ENCODE measurements around the gene CLTC. TPM values are rescaled to one million over a fixed set of nuclear protein-coding genes. Genes with fewer than 3 reads are reported as not detected.

The CLTC gene
- total RNA-seq, 1 experiment from 2014 or later, result 254 TPM

DNA sequence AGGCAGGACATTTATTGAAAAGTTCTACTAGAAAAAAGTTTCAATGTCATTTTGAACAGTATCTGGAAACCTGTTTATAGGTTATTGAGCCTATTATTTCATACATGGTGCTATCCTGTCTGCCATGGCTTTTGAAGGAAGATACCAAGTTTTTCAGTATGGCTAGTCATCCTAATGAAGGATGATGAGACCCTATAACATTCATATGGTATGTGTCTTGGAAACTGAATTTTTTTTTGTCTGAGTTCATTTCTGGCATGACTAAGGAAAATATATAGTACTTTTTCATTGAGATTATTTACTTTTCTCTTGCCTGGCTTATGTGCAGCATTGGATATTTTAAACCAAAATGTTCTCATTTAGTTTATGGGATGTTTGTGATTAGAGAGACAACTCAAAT, 30.2 kb downstream of the CLTC start:
- H2AFZ ChIP-seq (ENCODE audit: low read length), result no peak overlapping the region
- no peaks in the 10 kb centered on the region for H3K4me1 ChIP-seq (ENCODE audit: insufficient read depth, low read length)
- H3K18ac ChIP-seq (ENCODE audit: insufficient read length, low read depth, low read length), result no peak overlapping the region
- H3K9me3 ChIP-seq (ENCODE audit: control insufficient read depth, low read depth, low read length), result no peaks in the 10 kb centered on the region
- no peaks in the 10 kb centered on the region for H4K20me1 ChIP-seq (ENCODE audit: control insufficient read depth, insufficient read depth, insufficient read length)
- no peak overlapping the region for H2BK5ac ChIP-seq (ENCODE audit: insufficient read length, low read length)
- H3K23me2 ChIP-seq (ENCODE audit: insufficient read length, low read depth, low read length, poor library complexity, severe bottlenecking), result no peaks in the 10 kb centered on the region
- H3K79me1 ChIP-seq (ENCODE audit: insufficient read depth, low read depth, low read length, poor library complexity, severe bottlenecking), result peaks cover 7% of the 10 kb centered on the region
- H3K9ac ChIP-seq (ENCODE audit: extremely low read depth, insufficient read length, low read length), result no peak overlapping the region
- DNase-seq, result no peak
- Mint-ChIP-seq H3K9me3 (peaks cover 0 to 4% of the 10 kb centered on the region in 2 experiments; a peak in 1 of 5 replicates), H3K27me3 (ENCODE audit: low read depth) (no peaks in the 10 kb centered on the region), H3K4me3 (no peak overlapping the region), H3K36me3 (ENCODE audit: insufficient read depth in 1 of 3, low read depth in 3 of 3) (peaks cover 59 to 81% (median 76%) of the 10 kb centered on the region in 3 experiments), H3K4me1 (no peaks in the 10 kb centered on the region), H3K27ac (no peak overlapping the region)
- no peak overlapping the region for H3K4ac ChIP-seq (ENCODE audit: low read depth, low read length)
- H2AK5ac ChIP-seq (ENCODE audit: insufficient read length, low read length), result no peak overlapping the region
- H2BK12ac ChIP-seq (ENCODE audit: insufficient read length, low read depth, low read length), result no peak overlapping the region
- H2BK15ac ChIP-seq (ENCODE audit: low read depth, low read length), result no peak overlapping the region
- no peak overlapping the region for H4K91ac ChIP-seq (ENCODE audit: insufficient read length, low read depth, low read length)
- H3K27me3 ChIP-seq (ENCODE audit: insufficient read depth, low read length), result no peaks in the 10 kb centered on the region
- no peak overlapping the region for H3K4me2 ChIP-seq (ENCODE audit: insufficient read depth, insufficient read length, low read length)
- H3T11ph ChIP-seq (ENCODE audit: low read length), result no peak overlapping the region
- H3K23ac ChIP-seq (ENCODE audit: insufficient read length, low read depth, low read length), result no peak overlapping the region
- no peak overlapping the region for H4K8ac ChIP-seq (replicated peaks; ENCODE audit: insufficient read length, low read depth, low read length)
- H4K5ac ChIP-seq (ENCODE audit: insufficient read length, low read depth, low read length), result no peak overlapping the region
- no peak overlapping the region for H2BK20ac ChIP-seq (ENCODE audit: low read depth, low read length, poor library complexity, severe bottlenecking)
- H3K27ac ChIP-seq (ENCODE audit: insufficient read length, low read depth, low read length), result no peak overlapping the region
- H3K14ac ChIP-seq (ENCODE audit: insufficient read depth, low read length), result no peak overlapping the region
- H3K56ac ChIP-seq (ENCODE audit: insufficient read length, low read depth, low read length), result no peak overlapping the region
- TF ChIP-seq, protein P1, sequence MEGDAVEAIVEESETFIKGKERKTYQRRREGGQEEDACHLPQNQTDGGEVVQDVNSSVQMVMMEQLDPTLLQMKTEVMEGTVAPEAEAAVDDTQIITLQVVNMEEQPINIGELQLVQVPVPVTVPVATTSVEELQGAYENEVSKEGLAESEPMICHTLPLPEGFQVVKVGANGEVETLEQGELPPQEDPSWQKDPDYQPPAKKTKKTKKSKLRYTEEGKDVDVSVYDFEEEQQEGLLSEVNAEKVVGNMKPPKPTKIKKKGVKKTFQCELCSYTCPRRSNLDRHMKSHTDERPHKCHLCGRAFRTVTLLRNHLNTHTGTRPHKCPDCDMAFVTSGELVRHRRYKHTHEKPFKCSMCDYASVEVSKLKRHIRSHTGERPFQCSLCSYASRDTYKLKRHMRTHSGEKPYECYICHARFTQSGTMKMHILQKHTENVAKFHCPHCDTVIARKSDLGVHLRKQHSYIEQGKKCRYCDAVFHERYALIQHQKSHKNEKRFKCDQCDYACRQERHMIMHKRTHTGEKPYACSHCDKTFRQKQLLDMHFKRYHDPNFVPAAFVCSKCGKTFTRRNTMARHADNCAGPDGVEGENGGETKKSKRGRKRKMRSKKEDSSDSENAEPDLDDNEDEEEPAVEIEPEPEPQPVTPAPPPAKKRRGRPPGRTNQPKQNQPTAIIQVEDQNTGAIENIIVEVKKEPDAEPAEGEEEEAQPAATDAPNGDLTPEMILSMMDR (conservative IDR thresholded peaks at IDR 0.05), result no peak
- H2BK120ac ChIP-seq (ENCODE audit: low read depth, low read length, poor library complexity, severe bottlenecking), result no peak overlapping the region
- no peaks in the 10 kb centered on the region; the same call in 1 of the 2 replicates for H3K79me2 ChIP-seq (ENCODE audit: insufficient read depth, low read length)

All from H9 (cell line).